D721Med (cell line): Measurements from ENCODE around the gene RGS5.

Experiments
- DNase-seq: peaks from one replicate; pipeline ENCODE4 v3.0.0; 2011; ENCODE audit warnings: low spot score; ENCODE audit not compliant: insufficient read length
- FAIRE-seq: peaks from 2 replicates; lab custom pipeline; 2011; peaks lifted over from hg19 to GRCh38; lab: Jason Lieb, UNC
- TF ChIP-seq, protein P1 (sequence below): IDR thresholded peaks from 2 replicates; pipeline ENCODE4 v1.5.1; 2012; ENCODE audit warnings: mild to moderate bottlenecking, control low read depth; ENCODE audit not compliant: insufficient read depth; ENCODE audit errors: missing control alignments

Gene RGS5

GRCh38 chr1:163147019-163147418 is 55.7 kb downstream of the RGS5 start:
- FAIRE-seq (no peak), DNase-seq (no peak)
- TF ChIP-seq, protein P1, sequence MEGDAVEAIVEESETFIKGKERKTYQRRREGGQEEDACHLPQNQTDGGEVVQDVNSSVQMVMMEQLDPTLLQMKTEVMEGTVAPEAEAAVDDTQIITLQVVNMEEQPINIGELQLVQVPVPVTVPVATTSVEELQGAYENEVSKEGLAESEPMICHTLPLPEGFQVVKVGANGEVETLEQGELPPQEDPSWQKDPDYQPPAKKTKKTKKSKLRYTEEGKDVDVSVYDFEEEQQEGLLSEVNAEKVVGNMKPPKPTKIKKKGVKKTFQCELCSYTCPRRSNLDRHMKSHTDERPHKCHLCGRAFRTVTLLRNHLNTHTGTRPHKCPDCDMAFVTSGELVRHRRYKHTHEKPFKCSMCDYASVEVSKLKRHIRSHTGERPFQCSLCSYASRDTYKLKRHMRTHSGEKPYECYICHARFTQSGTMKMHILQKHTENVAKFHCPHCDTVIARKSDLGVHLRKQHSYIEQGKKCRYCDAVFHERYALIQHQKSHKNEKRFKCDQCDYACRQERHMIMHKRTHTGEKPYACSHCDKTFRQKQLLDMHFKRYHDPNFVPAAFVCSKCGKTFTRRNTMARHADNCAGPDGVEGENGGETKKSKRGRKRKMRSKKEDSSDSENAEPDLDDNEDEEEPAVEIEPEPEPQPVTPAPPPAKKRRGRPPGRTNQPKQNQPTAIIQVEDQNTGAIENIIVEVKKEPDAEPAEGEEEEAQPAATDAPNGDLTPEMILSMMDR: no peak

DNA sequence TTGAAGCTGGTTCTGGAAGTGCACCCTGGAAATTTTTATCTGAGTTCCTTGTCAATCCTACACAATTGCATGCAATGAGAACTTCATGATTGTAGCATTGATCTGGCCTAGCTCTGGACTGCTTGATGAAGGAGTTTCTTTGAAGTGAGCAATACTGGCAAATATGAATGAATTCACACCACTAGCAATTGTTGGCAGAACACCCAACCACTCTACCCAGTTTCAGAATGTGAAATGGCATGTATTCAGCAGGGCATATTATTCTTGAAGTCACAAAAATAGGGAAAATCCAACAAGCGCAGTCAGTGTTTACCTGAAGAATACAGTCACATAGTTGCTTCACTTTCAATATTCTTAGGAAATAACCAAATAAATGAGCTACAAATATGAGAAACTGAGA is 57.3 kb downstream of the RGS5 start:
- FAIRE-seq (peak; percentile 71), DNase-seq (no peak)

GRCh38 chr1:163144418-163144817 is 58.3 kb downstream of the RGS5 start:
- FAIRE-seq (peak; percentile 69), DNase-seq (no peak)
- TF ChIP-seq, protein P1: no peak

More for the DNA sequence above, 57.3 kb downstream of the RGS5 start:
- TF ChIP-seq, protein P1: no peak

DNA sequence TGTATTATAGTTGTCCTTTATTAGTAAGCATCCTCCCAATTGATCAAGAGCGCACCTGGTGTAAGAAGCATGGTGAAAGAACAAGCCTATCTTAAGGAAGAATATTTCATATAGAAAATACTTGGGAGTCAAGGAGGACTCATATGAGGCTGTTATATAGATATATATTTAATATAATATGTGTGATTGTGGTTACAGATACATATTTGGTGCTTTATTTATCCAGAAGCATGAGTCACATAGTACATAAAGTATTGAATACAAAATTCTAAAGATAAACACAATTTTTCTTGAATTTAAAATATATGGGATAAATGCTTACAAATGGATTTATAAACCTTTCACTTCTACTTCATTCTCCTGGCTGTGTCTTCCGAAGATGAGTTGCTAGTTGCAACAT is 60.6 kb downstream of the RGS5 start:
- TF ChIP-seq, protein P1: no peak
- FAIRE-seq: no peak

DNA sequence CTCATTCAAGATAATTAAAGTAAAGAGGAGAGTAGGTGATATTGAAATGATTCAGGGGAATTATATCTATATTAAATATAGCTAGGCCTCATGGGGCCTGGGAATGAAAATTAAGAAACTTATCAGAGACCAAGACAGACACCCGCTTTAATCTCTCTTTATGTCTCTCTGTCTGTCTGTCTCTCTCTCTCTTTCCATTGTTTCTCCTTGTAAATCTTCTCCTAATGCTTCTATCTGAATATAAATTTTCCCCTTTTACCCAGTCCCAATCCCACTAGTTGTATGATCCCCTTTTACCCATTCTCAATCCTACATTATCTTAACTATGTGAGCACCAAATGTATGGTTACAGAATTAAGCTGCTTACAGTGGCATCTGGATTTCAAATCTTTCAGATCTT is 61.2 kb downstream of the RGS5 start:
- FAIRE-seq (no peak), DNase-seq (no peak)
- TF ChIP-seq, protein P1: no peak

More for the DNA sequence above, 60.6 kb downstream of the RGS5 start:
- DNase-seq: no peak

GRCh38 chr1:163137556-163138265 is 65.0 kb downstream of the RGS5 start:
- FAIRE-seq (no peak), DNase-seq (no peak)
- TF ChIP-seq, protein P1: no peak

- FAIRE-seq (no peak), DNase-seq (no peak)
- TF ChIP-seq, protein P1: no peak
These were observed 70.7 kb downstream of the RGS5 start for GRCh38 chr1:163131981-163132380.
